GM21367 (cell line): Measurements from ENCODE around the gene TPMT.

Experiments
- ATAC-seq: cut with Tn5 transposase; IDR thresholded peaks from one replicate; pipeline ENCODE4 v1.9.1; 2021; ENCODE audit not compliant: unreplicated experiment

The TPMT gene

DNA sequence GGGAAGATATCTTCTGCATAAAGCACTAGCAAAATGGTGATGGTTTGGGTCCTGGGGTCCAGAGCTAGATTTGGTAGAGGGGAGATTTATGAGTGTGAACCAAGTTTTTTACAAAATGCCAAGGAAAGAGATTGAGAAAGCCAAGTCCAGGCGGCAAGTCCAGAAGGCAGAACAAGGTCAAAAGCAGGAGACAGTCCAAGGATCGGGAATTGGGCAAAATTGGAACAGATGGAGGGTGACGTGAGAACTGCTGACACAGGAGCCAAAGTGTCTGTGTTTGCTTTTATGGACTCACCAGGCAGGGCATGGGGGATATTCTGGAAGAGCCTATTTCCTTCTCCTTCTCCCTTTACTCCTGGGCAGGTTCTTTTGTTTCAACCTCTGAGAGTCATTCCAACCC, 36.5 kb downstream of the TPMT start:
- no peak for ATAC-seq

DNA sequence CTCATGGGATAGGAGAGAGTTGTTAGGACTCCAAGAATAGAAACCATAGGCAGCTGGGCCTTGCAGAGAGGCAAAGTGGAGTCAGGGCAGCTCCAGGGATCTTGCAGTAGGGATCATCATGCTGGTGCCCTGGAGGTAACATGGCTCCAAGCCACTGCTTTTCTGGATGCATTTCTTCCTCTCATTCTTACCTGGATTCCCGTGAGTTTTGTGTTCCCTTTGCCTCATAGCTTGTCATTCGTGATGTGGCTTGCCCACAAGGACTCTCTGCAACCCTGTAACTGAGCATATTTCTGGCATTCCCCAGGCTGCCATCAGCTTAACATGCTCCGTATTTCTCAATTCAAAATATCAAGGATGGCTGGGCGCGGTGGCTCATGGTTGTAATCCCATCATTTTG, 37.7 kb downstream of the TPMT start:
- no peak for ATAC-seq

DNA sequence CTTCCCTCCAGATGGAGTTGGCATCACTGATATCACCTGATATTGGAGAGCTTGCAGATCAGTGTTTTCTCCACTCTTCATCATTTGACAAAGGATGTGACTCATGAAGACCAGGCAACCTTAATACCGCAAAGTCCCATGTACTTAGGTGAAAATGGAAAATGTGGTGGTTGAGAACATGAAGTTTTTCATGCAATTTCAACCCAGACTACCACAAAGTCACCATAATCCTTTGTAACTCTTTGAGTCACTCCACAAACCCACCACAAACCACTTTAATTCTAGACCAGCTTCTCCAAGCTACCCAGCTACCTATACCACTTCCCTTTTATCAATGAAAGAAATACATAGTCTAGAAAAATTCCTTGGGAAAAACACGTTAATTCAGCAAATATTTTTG, 39.5 kb downstream of the TPMT start:
- ATAC-seq, result no peak

DNA sequence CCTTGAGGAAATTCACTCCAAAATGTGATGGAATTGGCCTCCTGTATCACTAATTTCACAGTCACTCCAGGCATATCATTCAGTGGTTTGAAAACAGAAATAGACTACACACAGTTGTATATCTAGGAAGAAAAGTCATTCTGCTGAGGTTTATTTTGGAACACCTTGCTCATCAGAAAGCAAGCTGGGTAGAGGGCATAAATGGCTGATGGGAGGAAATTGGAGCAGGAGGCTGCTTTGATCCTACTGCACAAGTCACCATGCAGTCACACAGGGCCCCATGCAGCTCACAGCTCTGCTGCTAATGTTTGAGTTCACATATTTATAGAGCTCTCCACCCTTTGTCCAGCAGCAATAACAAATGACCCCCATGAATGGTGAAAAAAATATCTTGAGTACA, 44.7 kb downstream of the TPMT start:
- ATAC-seq, result no peak

DNA sequence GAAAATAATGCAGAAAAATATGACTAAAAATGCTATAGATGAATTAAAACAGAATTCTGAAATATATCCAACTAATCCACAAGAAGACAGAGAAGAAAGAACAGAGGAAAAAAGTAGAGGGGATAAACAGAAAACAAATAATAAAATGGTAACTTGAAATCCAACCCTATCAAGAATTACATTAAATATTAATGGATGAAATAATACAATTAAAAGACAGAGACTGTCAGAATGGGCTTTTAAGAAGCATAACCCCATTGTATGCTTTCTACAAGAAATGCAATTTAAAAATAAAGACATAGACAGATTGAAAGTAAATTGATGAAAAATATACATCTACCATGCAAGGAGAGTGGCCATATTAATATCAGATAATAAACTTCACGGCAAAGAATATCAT, 47.8 kb downstream of the TPMT start:
- no peak for ATAC-seq

DNA sequence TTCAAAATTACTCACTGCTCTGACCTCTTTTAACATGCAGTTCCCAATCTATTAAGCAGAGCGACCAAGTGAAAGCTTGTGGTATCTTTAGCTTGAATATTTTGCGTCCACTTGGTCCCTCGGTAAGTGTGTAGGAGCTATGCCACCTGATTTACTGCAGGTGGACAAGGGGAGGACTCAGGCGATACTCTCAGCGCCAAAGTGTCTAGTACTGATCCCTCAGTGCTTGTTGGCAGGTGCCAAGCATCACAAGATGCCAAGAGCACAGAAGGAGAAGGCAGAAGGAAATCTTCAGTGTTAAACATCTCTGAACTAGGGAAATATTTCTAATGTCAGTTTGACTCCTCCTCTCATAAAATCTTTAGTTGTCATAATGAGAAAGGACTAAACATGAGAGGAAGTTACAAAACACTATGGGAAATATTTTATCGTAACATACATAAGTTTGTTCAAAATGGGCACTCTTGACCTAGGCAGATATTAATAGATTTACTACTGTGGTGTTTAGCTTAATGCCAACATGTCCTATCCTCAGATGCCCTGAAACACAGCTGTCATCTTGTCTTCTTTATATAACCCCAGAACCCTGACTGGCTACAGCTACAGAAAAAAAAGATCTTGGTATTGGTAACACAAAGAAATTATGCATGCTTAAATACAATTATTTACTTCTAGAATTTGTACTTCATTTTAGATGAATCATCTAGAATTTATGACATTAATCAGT, 51.9 kb downstream of the TPMT start:
- no peak for ATAC-seq

DNA sequence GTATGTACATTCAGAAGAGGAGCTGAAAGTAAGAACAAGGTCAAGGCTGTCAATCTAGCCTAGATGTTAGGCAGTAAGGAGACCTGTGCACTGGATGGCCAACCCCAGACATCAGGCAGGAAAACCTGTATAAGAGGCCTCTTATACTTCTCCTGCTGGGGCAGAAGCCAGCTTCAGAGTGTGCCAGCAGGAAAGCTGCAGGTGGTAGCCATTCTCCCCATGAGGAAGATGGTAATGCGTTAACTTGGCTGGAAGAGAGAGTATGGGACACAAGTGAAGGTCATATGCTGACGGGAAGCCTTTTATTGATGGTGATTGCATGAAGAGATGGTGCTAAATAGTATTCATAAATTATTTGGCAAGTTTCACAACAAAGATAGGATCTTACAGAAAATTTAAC, 53.0 kb downstream of the TPMT start:
- ATAC-seq, result no peak

DNA sequence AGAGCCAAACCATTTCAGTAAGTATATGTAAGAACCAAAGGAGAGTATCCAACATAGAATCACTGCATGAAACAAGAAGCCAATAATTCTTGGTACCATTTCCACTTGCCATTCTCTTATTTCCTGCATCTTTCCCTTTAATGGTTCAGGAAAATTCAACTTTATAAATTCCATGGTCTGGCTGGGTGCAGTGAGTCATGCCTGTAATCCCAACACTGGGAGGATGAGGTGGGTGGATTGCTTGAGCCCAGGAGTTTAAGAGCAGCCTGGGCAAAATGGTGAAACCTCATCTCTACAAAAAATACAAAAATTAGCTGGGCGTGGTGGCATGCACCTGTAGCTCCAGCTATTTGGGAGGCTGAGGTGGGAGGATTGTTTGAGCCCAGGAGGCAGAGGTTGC, 53.6 kb downstream of the TPMT start:
- ATAC-seq, result no peak

DNA sequence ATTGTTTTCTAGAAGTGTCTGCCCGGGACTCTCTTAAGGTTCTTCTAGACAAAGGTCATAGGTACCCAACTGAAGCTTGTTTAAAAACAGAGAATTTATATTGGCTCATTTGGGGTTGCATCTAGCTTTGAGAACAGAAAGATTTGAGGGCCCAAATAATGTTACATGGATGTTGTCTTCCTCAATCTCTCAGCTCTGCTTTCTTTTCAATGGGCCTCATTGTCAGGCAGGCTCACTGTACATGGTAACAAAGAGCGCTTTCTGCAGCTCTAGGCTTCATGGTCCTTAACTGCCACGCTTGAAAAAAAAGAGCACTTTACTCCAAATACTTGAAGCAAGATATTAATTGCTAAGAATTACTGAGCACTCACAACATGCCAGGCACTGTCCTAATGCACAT, 54.6 kb downstream of the TPMT start:
- ATAC-seq, result no peak

DNA sequence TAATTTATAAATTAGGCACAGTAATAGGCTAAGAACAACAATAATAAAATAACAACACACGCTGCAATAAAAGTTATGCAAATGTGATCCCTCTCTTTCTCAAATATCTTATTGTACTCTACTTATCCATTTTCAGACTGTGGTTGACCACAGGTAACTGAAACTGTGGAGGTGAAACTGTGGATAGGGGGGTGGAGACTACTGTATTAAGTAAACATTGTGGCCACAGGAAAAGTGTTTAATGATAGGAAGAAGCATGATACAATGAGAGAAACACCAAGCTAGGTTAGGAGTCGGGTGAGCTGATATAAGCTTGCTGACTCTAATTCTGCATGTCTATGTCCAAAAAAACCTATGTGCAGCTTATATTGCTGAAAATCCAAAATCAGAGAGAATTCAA, 55.4 kb downstream of the TPMT start:
- no peak for ATAC-seq

DNA sequence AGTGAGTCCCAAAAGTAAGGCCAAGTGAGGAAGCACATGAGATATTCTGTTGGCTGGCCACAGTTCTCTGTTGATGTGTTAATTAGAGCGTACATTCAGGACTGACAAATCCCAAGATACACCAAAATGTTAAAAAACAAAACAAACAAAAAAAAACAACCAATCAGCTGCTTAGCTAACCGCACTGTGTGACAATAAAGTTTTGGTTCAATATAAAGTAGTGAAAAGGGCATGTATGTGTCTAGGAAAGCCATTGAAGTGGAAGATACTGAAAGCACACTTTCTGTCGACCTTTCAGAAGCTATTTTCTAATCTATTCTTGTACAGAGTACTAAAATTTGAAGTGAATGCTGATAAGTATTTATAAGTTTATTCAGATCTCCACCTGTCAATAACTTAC, 58.5 kb downstream of the TPMT start:
- ATAC-seq, result no peak

DNA sequence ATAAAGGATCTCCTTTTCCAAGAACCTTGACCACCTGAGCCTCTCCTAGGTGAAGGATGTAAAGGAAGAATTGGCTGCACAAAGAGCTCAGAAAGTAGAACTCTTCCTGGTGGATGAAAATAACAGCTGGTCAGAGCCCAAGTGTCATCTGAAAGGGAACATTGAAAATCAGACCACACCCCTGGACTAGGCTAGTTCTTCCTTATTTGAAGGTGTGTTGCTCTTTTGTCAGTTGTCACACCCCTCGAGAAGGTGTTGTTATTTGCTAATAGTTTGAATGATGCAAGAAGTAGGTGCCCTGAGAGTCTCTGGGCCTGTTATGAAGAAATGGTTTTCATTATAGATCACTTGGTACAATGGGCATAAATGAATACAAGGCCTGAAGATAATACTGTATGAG, 63.5 kb downstream of the TPMT start:
- ATAC-seq, result no peak

DNA sequence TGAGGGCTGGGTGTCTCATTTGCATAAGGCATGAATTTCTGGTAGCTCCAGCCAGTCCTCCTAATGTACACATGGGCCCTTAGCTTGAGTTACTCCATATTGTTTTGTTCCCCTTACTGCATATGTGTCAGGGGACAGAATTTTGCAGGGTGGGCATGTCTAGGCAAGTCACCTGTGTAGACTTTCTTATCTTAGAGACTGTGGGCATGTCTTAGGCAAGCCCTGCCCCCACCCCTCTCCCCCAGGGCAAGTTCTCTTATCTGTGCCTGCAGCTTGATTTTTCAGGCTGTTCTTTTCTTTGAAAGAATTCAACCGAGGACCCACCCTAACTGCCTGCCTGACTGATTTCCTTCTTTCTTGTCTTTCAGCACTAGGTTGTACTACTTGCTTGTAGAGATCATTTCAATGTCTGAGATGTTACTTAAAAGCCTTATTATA, 64.5 kb downstream of the TPMT start:
- no peak for ATAC-seq

DNA sequence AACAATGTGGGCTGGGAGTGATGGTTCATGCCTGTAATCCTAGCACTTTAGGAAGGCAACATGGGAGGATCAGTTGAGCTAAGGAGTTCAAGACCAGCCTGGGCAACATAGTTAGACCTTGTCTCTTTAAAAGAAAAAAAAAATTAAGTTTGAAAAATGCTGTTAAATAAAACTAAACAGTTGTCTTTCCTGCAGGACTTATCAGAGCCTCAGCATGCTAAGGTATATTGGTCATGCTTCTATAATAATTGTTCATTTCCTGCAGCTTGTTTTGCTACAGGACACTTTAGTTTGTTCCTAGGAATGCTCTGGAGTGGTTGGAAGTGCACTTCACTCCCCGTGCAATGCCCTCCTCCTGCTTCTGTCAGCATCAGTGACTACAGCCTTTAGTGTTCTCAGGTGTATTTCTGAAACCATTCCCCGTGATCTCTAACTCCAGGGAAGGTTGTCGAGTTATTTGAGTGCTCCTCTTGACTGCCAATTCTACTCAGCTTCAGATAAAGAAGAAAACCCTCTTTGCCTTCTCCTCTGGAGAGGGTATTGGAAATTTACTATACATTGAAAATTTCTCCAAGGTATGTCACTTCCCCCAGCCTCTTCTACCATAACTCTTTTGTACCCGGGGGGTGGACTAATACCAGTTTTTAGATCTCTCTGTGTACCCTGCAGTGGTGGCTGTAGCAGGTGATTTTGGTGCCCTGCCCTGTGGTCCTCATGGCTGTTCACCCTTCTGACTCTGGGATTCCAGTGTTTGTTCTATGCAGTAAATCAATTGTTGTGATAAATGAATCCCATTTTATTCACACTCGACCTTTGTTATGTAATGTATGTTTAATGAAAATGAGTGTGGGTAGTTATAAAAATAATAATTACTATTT, 66.2 kb downstream of the TPMT start:
- no peak for ATAC-seq

DNA sequence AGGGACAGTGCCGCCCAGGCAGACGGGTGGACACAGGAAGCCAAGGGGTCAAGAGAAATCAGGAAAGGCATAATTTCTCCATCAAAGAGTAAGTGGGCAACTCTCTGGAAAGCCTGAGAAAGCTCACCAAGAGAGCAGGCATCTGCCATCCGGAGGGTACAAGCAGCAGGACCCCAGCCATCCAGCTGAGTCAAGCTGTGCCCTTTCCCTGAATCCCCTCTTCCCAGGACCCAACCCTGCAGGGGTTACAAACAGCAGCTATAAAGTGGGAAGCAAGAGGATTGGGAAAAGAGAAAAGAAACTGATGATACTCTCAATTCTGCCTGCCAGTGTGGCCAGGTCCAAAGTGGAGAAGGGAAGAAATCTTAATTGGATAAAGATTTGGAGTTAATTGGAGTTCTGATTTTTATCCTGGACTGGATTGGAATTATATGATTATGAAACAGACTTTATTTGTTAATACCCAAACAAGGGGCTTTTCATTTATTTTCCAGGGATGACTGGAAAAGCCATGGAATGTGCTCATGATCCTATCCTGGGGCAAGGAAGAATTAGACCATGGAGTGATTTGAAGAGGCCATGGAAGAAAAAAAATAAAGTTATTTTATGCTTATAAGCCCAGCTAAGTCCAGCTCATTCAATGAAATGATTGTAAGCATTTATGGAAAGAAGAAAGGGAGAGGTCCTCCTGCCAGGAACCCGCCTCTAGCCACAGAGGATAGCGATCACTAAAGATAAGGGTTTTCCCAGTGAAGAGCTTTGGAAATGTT, 67.3 kb downstream of the TPMT start:
- ATAC-seq, result no peak

DNA sequence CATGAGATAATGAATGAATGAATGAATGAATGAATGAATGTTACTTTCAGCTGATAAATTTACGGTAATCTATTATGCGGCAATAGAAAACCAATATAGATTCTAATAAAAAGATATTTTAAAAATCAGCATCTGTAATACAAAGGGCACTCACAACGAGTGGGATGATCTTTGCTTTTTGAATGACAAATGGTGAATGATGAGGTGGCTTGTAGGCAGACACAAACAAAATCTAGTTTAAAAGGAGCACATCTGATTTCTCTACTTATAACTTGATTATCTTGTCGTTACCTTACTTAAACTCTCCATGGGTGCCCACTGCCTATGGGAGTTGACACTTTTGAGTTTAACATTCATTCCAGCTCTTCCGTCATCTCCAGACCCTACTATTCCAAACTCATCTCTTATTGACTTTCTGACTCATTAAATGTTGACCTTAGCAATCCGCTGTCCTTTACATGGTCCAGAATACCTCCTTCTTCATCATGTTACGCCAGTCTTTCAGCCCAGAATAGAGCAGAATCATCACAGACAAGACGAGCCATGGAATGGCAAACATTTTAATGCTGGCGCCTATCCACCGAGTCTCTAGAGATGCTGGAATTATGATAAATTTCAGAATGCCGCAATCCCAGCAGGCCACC, 73.7 kb downstream of the TPMT start:
- no peak for ATAC-seq

DNA sequence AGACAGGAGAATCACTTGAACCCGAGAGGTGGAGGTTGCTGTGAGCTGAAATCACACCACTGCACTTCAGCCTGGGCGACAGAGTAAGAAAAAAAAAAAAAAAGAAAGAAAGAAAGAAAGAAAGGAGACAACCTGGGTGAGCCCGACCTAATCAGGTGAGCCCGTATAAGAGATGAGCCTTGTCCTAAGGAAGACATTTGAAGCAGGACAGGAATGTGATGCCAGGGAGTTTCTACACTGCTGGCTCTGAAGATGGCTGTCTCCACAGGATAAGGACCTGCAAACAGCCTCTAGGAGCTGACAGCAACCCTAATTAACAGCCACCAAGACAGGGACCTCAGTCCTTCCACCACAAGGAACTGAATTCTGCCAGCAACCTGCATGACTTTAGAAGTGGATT, 74.3 kb downstream of the TPMT start:
- no peak for ATAC-seq

DNA sequence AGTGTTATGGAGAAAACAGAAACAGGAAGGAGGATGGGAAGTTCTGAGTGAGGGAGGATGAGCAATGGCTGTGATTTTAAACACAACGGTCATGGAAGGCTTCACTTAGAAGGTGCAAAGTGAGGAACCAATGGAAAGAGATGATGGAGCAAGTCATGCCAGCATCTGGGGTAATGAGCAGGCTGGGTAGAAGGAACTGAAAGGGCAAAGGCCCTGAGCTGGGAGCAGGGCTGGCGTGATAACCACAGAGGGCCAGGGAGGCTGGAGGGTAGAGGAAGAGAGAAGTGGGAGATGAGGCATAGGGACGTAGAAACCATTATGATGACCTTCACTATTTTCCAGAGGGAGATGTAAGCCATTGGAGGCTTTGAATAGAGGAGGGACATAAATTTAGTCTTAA, 76.0 kb downstream of the TPMT start:
- ATAC-seq, result no peak
